Sigmoid colon (tissue), 7 donors: ENCODE measurements around the gene VMP1. TPM values are rescaled to one million over a fixed set of nuclear protein-coding genes. Genes with fewer than 3 reads are reported as not detected.

ENCODE experiments used
- DNase-seq: peaks from one replicate; pipeline ENCODE4 v3.0.0-alpha.2; 2019
- H3K27ac ChIP-seq, 4 donors: fragments of 200-600 bp; sonication (generic); one replicate each; pipeline ENCODE4 v1.5.1; 2016 to 2019; ENCODE audit warnings: mild to moderate bottlenecking in 1 of 4
- H3K27me3 ChIP-seq, 3 donors: fragments of 200-600 bp; sonication (generic); one replicate each; pipeline ENCODE4 v1.5.1; 2019; ENCODE audit warnings: mild to moderate bottlenecking in 1 of 3
- H3K36me3 ChIP-seq, 4 donors: fragments of 200-600 bp; sonication (generic); one replicate each; pipeline ENCODE4 v1.5.1; 2016 to 2019
- H3K4me1 ChIP-seq, 4 donors: fragments of 200-600 bp; sonication (generic); one replicate each; pipeline ENCODE4 v1.5.1; 2017 to 2019
- H3K4me3 ChIP-seq, 4 donors: fragments of 200-600 bp; sonication (generic); one replicate each; pipeline ENCODE4 v1.5.1; 2017 to 2019; ENCODE audit warnings: mild to moderate bottlenecking in 2 of 4, moderate library complexity in 1 of 4
- H3K9me3 ChIP-seq, 4 donors: fragments of 200-600 bp in 3 of 4; sonication (generic) in 3 of 4; one replicate each; pipeline versions ENCODE4 v1.5.1 to v1.6.1; 2013 to 2019
- EP300 ChIP-seq, 4 donors: sonication (generic); formaldehyde crosslinking; IDR thresholded peaks; one replicate each; pipeline ENCODE4 v1.6.1; 2017; ENCODE audit warnings: antibody characterized with exemption in 4 of 4
- POLR2A ChIP-seq, 2 donors: fragments of 450-650 bp; IDR thresholded peaks; one replicate each; pipeline ENCODE4 v1.6.1; 2016; ENCODE audit warnings: antibody characterized with exemption in 2 of 2, mild to moderate bottlenecking in 2 of 2, moderate library complexity in 2 of 2
- POLR2AphosphoS5 ChIP-seq, 4 donors: sonication (generic); formaldehyde crosslinking; IDR thresholded peaks; one replicate each; pipeline ENCODE4 v1.6.1; 2017; ENCODE audit warnings: antibody characterized with exemption in 4 of 4
- WGBS, 2 donors: extraction: QIAGEN DNeasy Blood & Tissue Kit; methylation state at CpG; one replicate each; pipeline ENCODE4 v1.1.7; 2013; 5-methylcytosine and 5-hydroxymethylcytosine counted together
- intact Hi-C: fragments of 100-400 bp; cut with DNase I; formaldehyde crosslinking; loops from one replicate; pipeline ENCODE4 v1.15.1; 2023
- polyA plus RNA-seq, 3 donors: library from polyadenylated mRNA; stranded (reverse); fragments of 200-250 nt; gene quantifications; one replicate each; pipeline ENCODE4 v1.2.3, GENCODE V29; 2013
- total RNA-seq, 4 donors: library from RNA; depleted of rRNA; stranded (reverse); fragments of >200 nt; gene quantifications; one replicate each; pipeline ENCODE4 v1.1.0, GENCODE V29; 2016
- TF ChIP-seq, protein P1 (sequence below), 4 experiments: fragments of 450-650 bp in 3 of 4; fragments of 200-600 bp in 1 of 4; IDR thresholded peaks; one replicate each; pipeline ENCODE4 v1.5.1; 2016 to 2019; ENCODE audit warnings: antibody characterized with exemption in 4 of 4, mild to moderate bottlenecking in 3 of 4, moderate library complexity in 2 of 4
- donor health status: healthy with polysubstance abuse.
- donor health status: Bipolar disorder and iron deficiency.
- donor health status: healthy.

The VMP1 gene
- total and polyA plus RNA-seq, 7 donors = 26.1 to 247 (median 132) TPM

- Histone ChIP-seq H3K27me3 (no peaks in the 10 kb centered on the region), H3K4me1 (peaks cover 0 to 73% (median 55%) of the 10 kb centered on the region in 4 donors)
- intact Hi-C loops = no loop called here
Measured at GRCh38 chr17:59830846-59831486, 123.5 kb downstream of the VMP1 start.

DNA sequence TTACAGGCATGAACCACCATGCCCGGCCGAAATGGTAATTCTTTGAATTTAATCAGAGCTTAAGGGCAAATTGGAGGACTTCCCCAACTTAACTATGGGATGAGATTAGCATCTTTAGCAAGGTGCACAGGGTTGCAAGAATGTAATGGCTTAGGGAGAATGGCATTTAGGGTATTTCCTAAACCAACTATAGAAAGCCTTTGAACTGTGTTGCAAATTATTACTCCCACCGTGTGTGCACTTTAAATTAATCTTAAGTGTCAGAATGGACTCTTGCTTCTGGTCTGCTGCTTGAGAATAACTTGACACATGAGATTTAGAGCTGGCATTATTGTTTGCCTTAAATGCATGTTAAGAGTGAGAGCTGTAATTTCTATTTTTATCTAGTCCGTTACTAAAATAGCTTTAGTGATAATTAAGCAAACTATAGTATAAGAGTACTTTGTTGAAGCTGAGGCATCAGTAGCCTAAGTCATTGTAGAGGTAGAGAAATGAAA, 125.5 kb downstream of the VMP1 start:
- 56 to 71% methylated on average over 4 of the region's 4 CpGs for WGBS, 2 donors
- intact Hi-C loops = no loop called here
- no peak for DNase-seq
- H3K4me1 ChIP-seq = peaks cover 0 to 60% (median 49%) of the 10 kb centered on the region in 4 donors
- H3K27me3 ChIP-seq = no peaks in the 10 kb centered on the region
- peak overlapping the region in 2 of 4 donors; percentile 36 to 94 for H3K27ac ChIP-seq
- no peaks in the 10 kb centered on the region for H3K9me3 ChIP-seq
- no peak overlapping the region for H3K4me3 ChIP-seq
- no peaks in the 10 kb centered on the region for H3K36me3 ChIP-seq
- no peak for TF ChIP-seq POLR2A (IDR thresholded peaks at IDR 0.05)
- TF ChIP-seq EP300 (IDR thresholded peaks at IDR 0.05) = no peak
- TF ChIP-seq, protein P1, sequence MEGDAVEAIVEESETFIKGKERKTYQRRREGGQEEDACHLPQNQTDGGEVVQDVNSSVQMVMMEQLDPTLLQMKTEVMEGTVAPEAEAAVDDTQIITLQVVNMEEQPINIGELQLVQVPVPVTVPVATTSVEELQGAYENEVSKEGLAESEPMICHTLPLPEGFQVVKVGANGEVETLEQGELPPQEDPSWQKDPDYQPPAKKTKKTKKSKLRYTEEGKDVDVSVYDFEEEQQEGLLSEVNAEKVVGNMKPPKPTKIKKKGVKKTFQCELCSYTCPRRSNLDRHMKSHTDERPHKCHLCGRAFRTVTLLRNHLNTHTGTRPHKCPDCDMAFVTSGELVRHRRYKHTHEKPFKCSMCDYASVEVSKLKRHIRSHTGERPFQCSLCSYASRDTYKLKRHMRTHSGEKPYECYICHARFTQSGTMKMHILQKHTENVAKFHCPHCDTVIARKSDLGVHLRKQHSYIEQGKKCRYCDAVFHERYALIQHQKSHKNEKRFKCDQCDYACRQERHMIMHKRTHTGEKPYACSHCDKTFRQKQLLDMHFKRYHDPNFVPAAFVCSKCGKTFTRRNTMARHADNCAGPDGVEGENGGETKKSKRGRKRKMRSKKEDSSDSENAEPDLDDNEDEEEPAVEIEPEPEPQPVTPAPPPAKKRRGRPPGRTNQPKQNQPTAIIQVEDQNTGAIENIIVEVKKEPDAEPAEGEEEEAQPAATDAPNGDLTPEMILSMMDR (IDR thresholded peaks at IDR 0.05) = no peak
- TF ChIP-seq POLR2AphosphoS5 (IDR thresholded peaks at IDR 0.05) = no peak

More at GRCh38 chr17:59830846-59831486, 123.5 kb downstream of the VMP1 start:
- DNase-seq = no peak
- peak overlapping the region; percentile 71 to 94 (median 78) for H3K27ac ChIP-seq
- H3K9me3 ChIP-seq = no peaks in the 10 kb centered on the region
- no peaks in the 10 kb centered on the region for H3K36me3 ChIP-seq
- no peak for TF ChIP-seq POLR2AphosphoS5 (IDR thresholded peaks at IDR 0.05)
- no peak for TF ChIP-seq POLR2A (IDR thresholded peaks at IDR 0.05)
- TF ChIP-seq, protein P1 (IDR thresholded peaks at IDR 0.05) = no peak
- H3K4me3 ChIP-seq = no peak overlapping the region
- 33 to 76% methylated on average over 1 of the region's 1 CpG for WGBS, 2 donors

- peak overlapping the region; percentile 50 to 67 (median 56) for H3K4me3 ChIP-seq
- no peaks in the 10 kb centered on the region for H3K9me3 ChIP-seq
- 2 to 6% methylated on average over 8 of the region's 8 CpGs for WGBS, 2 donors
- peak overlapping the region; percentile 88 to 94 (median 93) for H3K27ac ChIP-seq
- peak; percentile 84 to 92 for TF ChIP-seq POLR2A (IDR thresholded peaks at IDR 0.05)
- peak; percentile 87 to 99 (median 96) for TF ChIP-seq POLR2AphosphoS5 (IDR thresholded peaks at IDR 0.05)
- peak; percentile 58 to 98 (median 91) for TF ChIP-seq EP300 (IDR thresholded peaks at IDR 0.05)
- TF ChIP-seq, protein P1 (IDR thresholded peaks at IDR 0.05) = no peak
- H3K4me1 ChIP-seq = peaks cover 0 to 46% (median 33%) of the 10 kb centered on the region in 4 donors
- intact Hi-C loops = no loop called here
- DNase-seq = peak; percentile 89
- H3K36me3 ChIP-seq = peaks cover 0 to 19% (median 0%) of the 10 kb centered on the region in 4 donors
- no peaks in the 10 kb centered on the region for H3K27me3 ChIP-seq
Measured at GRCh38 chr17:59837308-59838051, 130.0 kb downstream of the VMP1 start.

DNA sequence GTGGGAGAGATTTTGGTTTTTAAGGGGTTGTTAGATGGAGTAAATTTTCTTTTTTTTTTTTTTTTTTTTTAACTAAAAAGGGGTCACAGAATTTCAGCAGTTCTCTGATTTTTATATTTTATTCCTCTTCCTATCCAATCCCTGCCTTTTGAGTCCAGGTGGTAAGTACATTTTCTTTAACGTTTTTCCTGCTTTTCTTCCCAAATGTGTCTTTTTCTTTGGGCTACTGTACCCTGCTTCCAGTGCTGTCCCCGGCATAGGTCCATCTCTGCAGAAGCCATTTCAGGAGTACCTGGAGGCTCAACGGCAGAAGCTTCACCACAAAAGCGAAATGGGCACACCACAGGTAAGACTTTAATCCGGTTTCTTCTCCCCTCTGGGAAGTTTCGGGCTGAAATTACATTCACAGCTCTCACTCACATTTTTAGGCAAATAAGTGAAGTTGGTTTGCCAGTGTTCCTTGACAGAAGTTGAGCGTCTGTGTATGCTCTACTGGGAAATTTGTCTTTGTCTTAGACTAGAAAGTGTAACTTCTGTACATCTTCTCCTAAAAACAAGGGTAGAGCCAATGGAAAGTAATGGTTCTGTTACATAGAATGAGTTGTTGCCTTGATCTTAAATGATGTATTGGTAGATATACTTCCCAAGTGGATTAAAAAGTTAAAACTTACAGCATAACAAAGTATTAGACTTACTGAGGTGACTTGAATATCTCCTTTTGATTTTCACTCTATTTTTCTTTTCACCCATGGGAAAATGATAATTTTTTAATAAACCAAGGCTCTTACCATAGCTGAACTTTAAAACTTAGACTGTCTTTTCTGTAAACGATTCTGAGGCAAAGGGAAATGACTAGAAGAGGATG, 130.8 kb downstream of the VMP1 start:
- TF ChIP-seq POLR2AphosphoS5 (IDR thresholded peaks at IDR 0.05) = peak in 1 of 4 donors; percentile 11
- TF ChIP-seq, protein P1 (IDR thresholded peaks at IDR 0.05) = no peak
- Histone ChIP-seq H3K36me3 (peaks cover 0 to 19% (median 0%) of the 10 kb centered on the region in 4 donors), H3K9me3 (no peaks in the 10 kb centered on the region), H3K4me1 (peaks cover 0 to 42% (median 30%) of the 10 kb centered on the region in 4 donors), H3K27ac (peak overlapping the region; percentile 88 to 94 (median 93)), H3K4me3 (peak overlapping the region; percentile 50 to 67 (median 56)), H3K27me3 (no peaks in the 10 kb centered on the region)
- WGBS, 2 donors = 3 to 16% methylated on average over 8 of the region's 8 CpGs
- peak; percentile 57 for DNase-seq
- intact Hi-C loops = no loop called here
